Jurkat, Clone E6-1 (cell line): Measurements from ENCODE around the gene BICD1. TPM values are rescaled to one million over a fixed set of nuclear protein-coding genes. Genes with fewer than 3 reads are reported as not detected.
"Not testable (repeated sequence)": the region's sequence is repeated elsewhere in the genome, so short reads cannot be mapped to it uniquely, and the experiment has no call there.

Source experiments
- DNase-seq: peaks from one replicate; pipeline ENCODE4 v3.0.0-alpha.2; 2011; ENCODE audit warnings: low read depth, low spot score
- H3K4me3 ChIP-seq: 2 replicates; pipeline ENCODE4 v1.5.1; 2011; ENCODE audit warnings: mild to moderate bottlenecking, low read length, control low read depth, moderate library complexity
- polyA plus RNA-seq: library from polyadenylated mRNA; unstranded; fragments of >200 nt; gene quantifications from one replicate; pipeline ENCODE4 v1.2.1, GENCODE V29; 2012; ENCODE audit warnings: missing spikeins; ENCODE audit not compliant: insufficient read length, insufficient read depth

The BICD1 gene
- 16.4 TPM for polyA plus RNA-seq

- DNase-seq = peak; percentile 73
- H3K4me3 ChIP-seq = peak within 1 kb of the TSS; percentile 94
These were observed at the start of gene BICD1 for GRCh38 chr12:32106517-32107358. Gene BICD1, plus strand, starts transcription at chr12:32106847. Its CDS starts 485 bp downstream, at chr12:32107332.

GRCh38 chr12:32061033-32061432 is 45.6 kb upstream of the BICD1 start:
- H3K4me3 ChIP-seq = no peak overlapping the region
- DNase-seq = no peak

- no peak overlapping the region for H3K4me3 ChIP-seq
- no peak for DNase-seq
These were observed 43.8 kb upstream of the BICD1 start for GRCh38 chr12:32062881-32063280.

DNA sequence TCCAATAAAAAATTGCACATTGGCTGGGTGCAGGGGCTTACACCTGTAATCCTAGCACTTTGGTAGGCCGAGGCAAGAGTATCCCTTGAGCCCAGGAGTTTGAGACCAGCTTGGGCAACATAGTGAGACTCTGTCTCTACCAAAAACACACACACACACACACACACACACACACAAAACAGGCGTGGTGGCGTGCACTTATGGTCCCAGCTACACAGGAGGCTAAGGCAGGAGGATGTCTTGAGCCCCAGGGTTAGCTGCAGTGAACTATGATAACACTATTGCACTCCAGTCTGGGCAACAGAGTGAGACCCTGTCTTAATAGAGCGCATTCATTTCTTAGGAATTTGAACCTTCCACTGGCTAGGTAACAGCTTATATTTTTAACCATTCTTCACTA is 42.9 kb upstream of the BICD1 start:
- H3K4me3 ChIP-seq = no peak overlapping the region
- no peak for DNase-seq

- no peak overlapping the region for H3K4me3 ChIP-seq
- DNase-seq = no peak
These were observed 40.4 kb upstream of the BICD1 start for GRCh38 chr12:32066206-32066605.

- no peak for DNase-seq
- H3K4me3 ChIP-seq = no peak overlapping the region
These were observed 37.6 kb upstream of the BICD1 start for GRCh38 chr12:32069071-32069470.

GRCh38 chr12:32069731-32070130 is 36.9 kb upstream of the BICD1 start:
- H3K4me3 ChIP-seq = no peak overlapping the region
- no peak for DNase-seq

DNA sequence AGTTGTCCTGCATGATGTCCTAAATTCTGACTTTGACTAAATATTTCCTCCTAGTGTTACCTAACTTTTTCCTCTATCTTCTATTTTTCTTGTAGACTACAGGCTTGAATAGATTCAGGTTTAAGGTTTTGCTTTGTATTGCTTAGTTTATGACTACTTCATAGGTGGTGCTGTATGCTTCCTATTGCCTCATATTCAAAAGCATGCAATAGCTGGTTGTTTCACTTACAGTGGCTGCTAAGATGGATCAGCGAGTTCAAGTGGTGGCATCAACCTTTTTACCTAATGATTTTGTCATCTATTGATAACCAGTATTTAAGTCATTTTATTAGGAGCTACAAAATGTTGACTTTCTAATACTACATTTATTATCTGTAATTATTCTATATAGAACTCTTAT is 36.3 kb upstream of the BICD1 start:
- DNase-seq = no peak

DNA sequence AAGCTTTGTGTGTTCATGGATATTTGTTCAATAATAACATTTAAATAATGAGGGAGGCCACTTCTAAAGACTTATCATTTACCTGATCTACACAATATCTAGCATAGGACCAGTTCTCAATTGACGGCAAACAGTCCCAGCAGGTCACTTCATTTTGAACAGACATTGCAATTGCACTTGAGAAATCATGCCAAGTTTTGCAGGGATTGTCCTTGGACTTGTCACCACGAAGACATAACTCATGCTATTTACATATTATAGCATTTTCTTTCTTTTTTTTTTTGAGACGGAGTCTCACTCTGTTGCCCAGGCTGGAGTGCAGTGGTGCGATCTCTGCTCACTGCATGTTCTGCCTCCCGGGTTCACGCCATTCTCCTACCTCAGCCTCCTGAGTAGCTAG is 34.5 kb upstream of the BICD1 start:
- no peak overlapping the region for H3K4me3 ChIP-seq
- no peak for DNase-seq

More for the DNA sequence above, 36.3 kb upstream of the BICD1 start:
- no peak overlapping the region for H3K4me3 ChIP-seq

GRCh38 chr12:32074432-32074831 is 32.2 kb upstream of the BICD1 start:
- DNase-seq = no peak
- no peak overlapping the region for H3K4me3 ChIP-seq

GRCh38 chr12:32076941-32077340 is 29.7 kb upstream of the BICD1 start:
- H3K4me3 ChIP-seq = no peak overlapping the region
- DNase-seq = no peak

DNA sequence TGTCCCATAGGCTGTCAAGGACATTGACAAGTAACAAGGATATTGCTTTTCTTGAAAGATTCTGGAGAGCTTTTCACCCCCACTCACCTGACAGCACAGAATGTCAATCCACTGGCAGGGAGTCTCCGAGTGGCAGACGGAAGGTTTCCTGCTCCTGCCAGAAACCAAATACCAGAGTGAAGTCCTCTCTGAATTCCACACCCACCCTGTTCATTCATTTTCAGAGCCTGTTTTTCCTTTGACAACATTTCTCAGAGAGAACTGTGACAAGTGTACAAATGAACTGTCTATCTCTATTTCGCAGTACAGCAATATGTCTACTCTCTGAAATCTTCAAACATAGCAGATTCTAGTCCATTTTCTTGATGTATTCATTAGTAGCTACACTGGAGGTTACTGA is 26.2 kb upstream of the BICD1 start:
- H3K4me3 ChIP-seq = no peak overlapping the region
- no peak for DNase-seq

DNA sequence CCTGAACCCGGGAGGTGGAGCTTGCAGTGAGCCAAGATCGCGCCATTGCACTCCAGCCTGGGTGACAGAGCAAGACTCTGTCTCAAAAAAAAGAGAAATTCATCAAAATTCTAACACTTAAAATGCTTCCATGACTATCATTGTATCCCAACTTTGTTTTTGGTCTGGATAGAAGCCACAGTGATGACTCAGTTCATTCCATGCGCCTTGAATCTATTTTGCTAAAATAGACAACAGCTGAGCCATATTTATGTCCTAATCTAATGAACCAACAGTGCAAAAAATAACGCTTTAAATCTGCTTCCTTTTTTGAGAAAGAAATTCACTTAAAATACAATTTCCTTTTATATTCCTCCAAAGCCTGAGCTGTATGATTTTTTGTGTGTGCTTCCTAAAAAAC is 23.2 kb upstream of the BICD1 start:
- no peak overlapping the region for H3K4me3 ChIP-seq
- DNase-seq = no peak

DNA sequence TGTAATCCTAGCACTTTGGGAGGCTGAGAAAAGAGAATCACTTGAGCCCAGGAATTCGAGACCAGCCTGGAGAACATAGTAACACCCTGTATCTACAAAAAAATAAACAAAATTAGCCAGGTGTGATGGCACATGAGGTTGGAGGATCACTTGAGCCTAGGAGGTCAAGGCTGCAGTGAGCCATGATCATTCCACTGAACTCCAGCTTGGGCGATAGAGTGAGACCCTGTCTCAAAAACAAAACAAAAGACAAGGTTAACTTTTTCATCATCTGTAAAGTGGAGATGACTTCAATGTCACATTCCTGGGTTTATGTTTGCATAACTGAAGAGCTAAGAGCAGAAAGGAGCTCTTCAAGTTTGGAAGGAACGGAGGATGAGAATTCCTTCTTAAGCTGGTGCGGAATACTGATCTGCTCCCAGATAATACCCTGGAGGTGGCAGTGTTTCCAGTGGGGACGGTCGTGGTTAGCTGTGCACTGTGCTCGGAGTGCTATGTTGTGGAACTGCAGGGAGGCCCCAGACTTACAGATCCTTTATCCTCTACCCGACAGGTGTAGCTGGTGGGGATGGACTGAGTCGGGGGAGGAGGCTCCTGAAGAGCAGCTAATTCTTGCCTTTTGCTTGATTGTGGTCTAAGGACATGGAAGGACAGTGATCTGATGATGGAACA is 22.5 kb upstream of the BICD1 start:
- DNase-seq = no peak
- H3K4me3 ChIP-seq = no peak overlapping the region

- no peak for DNase-seq
These were observed 21.9 kb upstream of the BICD1 start for GRCh38 chr12:32084753-32085152.

DNA sequence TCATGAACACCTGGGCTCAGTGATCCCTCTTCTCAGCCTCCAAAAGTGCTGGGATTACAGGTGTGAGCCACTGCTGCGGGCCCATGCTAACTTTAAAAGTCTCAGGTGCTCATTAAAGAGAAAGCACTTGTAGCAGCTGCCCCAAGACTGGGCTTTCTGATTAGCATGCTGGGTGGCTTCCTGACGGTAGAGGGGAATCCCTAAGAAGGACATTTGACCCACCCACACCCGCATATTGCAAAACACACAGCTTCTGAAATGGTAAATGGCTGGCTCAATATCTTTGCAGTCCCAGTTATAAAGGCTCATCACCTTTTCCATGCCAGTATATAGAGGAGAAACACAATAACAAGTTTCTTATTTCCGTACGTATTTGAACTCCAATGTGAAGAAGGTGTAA is 19.3 kb upstream of the BICD1 start:
- no peak for DNase-seq
- no peak overlapping the region for H3K4me3 ChIP-seq

More at GRCh38 chr12:32084753-32085152, 21.9 kb upstream of the BICD1 start:
- H3K4me3 ChIP-seq = no peak overlapping the region

DNA sequence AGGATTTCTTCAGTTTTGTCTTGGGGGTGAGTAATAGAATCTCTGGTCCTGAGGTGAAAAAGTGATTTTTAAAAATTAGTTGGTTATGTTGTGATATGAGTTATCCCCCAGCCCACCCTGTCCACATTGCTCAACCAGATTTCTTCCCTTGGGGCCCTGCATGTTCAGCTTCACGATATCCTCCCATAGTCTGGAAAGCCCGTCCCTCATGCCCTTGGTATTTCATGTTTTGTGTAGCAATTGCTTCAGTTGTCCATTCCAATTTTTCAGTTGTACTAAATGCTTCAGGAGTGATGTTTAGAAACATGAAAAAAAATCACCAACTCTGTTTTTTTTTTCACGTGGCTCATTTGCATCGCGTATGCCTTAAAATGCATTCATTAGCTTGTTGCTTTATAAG is 17.5 kb upstream of the BICD1 start:
- no peak overlapping the region for H3K4me3 ChIP-seq
- no peak for DNase-seq

GRCh38 chr12:32089586-32089985 is 17.1 kb upstream of the BICD1 start:
- H3K4me3 ChIP-seq = no peak overlapping the region
- DNase-seq = no peak

DNA sequence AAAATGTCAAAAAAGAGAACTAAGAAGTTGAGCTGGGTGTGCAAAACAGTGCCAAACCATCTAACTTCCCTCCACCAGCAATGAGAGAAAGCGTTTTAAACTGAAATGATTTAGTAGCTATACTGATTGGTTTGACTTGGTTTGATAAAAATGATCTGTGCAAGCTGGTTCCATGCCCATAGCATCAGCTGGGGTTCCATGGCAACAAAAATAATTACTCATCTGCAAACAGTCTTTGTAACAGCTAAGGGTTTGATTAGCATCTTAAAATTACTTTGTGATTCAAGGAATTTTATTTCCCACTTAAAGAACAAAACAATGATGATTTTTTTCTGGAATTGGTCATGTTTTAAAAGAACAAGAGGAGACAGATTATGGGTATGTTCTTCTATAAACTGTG is 15.0 kb upstream of the BICD1 start:
- DNase-seq = no peak
- no peak overlapping the region for H3K4me3 ChIP-seq

DNA sequence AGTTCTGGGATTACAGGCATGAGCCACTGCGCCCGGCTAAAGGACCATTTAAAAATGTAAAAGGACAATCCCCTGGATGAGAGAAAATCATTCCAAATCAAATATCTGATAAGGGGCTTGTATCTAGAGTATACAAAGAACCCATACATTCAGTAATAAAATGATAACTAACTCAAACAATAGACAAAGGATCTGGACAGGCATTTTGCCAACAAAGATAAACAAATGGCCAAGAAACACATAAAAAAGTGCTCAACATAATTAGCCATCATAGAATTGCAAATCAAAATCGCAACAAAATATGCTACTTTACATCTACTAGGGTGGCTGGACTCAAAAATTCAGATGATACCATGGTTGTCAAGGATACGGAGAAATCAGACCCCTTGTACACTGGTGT is 8.5 kb upstream of the BICD1 start:
- no peak overlapping the region for H3K4me3 ChIP-seq
- DNase-seq = no peak

- H3K4me3 ChIP-seq, DNase-seq: not testable (repeated sequence)
These were observed 7.4 kb upstream of the BICD1 start for GRCh38 chr12:32099275-32099674.
